GM19438 (cell line): ENCODE measurements around the gene SMTNL2.
"Not testable (repeated sequence)": the region's sequence is repeated elsewhere in the genome, so short reads cannot be mapped to it uniquely, and the experiment has no call there.

ENCODE experiments used
- ATAC-seq: cut with Tn5 transposase; IDR thresholded peaks from one replicate; pipeline ENCODE4 v1.9.1; 2021; ENCODE audit warnings: low read depth; ENCODE audit not compliant: unreplicated experiment

Gene SMTNL2

DNA sequence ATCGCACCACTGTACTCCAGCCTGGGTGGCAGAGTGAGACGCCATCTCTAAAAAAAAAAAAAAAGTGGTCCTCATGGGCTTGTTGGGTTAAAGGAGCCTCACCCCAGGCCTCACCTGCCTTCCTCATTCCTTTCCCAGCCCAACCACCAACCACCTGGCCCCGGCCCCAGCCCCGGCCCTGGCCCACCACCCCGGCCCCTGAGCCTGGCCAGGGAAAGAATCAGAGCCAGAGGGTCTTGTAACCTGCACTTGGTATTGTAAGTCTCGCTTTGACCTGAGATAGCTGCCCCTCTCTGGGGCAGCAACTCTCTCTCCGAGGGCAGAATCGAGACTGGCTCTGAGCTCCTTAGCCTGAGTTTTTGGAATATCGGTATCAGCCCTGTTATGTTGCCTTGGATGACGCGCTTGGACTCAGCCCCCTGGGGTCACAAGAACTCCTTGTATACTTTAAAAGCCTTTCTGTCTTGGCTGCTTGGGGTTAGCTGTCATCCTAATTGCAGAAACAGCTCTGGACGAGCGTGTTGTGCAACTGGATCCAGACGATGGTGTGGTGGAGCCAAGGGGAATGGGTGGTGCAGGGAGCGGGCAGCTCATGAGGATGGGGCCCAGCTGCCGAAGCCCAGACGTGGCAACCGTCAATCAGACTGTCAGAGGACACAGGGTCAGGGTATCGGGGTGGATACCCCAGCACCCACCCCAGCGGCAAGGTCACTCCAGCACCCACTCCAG lies 14.6 kb downstream of the SMTNL2 start:
- no peak for ATAC-seq

- ATAC-seq = no peak
Measured at GRCh38 chr17:4599505-4600281, 15.4 kb downstream of the SMTNL2 start.

DNA sequence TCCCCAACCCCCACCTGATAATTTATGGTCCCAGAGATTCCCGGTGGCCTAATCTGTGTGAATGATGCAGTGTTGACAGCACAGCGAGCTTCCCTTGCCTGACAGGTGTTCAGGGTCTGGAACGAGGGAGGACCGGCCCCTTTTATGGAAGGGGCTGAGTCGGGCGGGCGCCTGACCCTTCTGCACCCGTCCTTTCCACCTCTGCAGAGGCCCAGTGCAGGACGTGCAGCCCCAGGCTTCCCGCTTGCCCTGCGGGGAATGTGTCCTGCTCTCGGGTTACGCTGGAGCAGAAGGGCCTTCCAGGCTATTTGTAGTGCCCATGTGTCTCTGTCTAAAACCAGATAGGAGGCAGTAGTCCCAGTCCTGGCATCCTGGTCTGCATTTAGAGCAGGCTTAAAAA lies 16.2 kb downstream of the SMTNL2 start:
- ATAC-seq = no peak

DNA sequence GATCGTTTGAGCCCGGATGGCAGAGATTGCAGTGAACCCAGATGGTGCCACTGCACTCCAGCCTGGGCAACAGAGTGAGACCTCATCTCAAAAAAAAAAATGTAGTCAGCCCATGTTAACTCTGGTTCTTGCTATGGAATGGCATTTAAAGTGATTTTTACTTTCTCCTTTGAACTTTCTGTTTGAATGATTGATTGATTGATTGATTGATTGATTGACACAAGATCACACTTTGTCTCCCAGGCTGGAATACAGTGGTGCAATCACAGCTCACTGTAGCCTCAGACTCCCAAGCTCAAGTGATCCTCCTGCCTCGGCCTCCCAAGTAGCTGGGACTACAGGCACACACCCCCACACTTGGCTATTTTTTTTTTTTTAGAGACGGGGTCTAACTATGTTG lies 17.0 kb downstream of the SMTNL2 start:
- no peak for ATAC-seq

DNA sequence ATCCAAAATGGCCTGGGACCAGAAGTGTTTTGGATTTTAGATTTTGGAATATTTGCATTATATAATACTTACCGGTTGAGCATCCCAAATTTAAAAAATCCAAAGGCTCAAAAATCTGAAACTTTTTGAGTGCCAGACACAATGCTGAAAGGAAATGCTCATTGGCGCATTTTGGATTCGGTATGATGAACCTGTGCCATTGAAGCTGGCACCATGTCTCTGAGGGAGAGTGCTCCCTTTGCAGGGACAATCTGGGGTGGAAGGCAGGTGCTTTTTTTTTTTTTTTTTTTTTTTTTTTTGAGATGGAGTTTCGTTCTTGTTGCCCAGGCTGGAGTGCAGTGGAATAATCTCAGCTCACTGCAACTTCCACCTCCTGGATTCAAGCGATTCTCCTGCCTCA lies 17.7 kb downstream of the SMTNL2 start:
- no peak for ATAC-seq

DNA sequence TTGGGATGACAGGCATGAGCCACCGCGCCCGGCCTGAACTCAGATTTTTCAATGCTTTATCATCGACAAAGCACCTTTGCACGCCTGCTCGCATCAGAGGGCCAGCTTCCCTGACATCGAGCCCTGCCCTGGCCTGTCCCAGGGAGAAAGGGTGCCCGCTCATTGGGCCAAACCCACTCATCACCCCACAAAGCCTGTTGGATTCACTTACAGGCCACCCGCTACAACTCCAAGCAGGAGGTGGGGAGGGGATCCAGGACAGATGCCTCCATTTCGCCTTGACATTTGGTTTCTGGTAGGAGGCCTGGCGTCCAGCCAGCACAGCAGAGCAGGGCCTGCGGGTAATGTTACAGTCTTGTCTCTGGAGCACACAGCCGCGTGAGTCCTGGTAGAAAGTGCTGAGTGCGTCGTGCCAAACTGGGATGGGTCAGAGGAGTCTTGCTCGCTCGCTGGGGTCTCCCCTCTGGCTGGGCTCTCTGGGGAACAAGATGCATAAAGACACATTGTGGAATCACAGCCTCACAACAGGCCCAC lies 19.8 kb downstream of the SMTNL2 start:
- ATAC-seq = no peak

DNA sequence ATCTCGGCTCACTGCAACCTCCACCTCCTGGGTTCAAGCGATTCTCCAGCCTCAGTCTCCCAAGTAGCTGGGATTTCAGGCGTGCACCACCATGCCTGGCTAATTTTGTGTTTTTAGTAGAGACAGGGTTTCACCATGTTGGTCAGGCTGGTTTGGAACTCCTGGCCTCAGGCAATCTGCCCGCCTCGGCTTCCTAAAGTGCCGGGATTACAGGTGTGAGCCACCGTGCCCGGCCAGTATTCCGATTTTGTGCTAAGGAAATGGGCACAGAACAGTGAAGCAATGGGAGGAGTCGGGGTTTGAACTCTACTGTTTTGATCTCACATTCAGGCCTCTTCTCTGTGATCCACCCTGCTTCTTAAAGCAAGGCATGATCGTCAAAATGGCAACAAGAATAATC lies 20.4 kb downstream of the SMTNL2 start:
- not testable (repeated sequence) for ATAC-seq

DNA sequence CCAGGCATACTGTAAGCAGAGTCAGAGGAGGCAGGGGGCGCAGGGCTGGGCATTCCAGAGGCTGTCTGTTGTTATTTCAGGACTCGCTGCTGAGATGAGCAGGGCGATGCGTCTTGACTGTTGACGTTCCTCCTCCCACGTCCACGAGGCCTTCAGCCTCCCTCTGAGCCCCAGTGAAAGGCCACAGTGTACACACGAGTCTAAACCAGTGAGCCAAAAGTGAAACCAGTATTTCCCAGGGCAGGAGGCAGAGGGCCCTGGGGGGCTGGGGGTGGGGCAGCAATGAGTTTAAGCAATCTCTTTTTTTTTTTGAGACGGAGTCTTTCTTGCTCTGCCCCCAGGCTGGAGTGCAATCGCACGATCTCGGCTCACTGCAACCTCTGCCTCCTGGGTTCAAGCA lies 21.5 kb downstream of the SMTNL2 start:
- ATAC-seq = no peak

GRCh38 chr17:4607261-4607741 lies 23.0 kb downstream of the SMTNL2 start:
- no peak for ATAC-seq

DNA sequence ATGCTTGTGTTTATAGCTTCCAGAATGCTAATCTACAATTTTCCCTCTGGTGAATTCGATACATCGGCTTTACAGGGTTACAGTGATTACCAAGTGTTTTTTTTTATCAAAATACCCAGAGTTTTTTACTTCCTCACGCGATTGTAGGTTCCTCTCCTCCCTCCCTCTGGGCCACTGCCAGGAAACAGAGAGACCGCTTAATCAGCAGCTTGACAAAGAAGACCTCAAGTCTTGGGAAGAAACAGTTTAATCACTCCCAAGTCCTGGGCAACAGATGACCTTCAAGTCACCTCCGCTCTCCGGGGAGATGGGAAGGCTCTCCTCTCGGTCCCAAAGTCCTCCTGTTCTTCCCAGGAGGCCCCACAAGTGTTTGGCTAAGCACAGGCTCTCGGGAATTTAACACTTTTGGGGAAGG lies 23.5 kb downstream of the SMTNL2 start:
- no peak for ATAC-seq

- ATAC-seq = no peak
Measured at GRCh38 chr17:4609761-4610160, 25.4 kb downstream of the SMTNL2 start.

DNA sequence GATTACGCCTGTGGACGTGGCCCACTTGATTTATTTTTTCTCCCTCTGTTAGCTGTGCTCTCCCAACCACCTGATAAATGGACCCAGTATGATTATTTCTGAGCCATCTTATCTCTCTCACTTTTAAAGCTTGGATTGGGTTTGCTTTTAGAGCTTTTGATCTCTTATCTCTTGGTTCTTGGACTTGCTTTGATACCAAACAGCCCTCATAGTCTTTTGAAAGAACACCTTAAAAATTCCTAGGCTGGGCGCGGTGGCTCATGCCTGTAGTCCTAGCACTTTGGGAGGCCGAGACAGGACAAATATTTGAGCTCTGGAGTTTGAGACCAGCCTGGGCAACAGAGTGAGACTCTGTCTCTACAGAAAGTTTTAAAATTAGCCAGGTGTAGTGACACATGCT lies 25.8 kb downstream of the SMTNL2 start:
- no peak for ATAC-seq

- ATAC-seq = no peak
Measured at GRCh38 chr17:4610656-4611055, 26.3 kb downstream of the SMTNL2 start.

DNA sequence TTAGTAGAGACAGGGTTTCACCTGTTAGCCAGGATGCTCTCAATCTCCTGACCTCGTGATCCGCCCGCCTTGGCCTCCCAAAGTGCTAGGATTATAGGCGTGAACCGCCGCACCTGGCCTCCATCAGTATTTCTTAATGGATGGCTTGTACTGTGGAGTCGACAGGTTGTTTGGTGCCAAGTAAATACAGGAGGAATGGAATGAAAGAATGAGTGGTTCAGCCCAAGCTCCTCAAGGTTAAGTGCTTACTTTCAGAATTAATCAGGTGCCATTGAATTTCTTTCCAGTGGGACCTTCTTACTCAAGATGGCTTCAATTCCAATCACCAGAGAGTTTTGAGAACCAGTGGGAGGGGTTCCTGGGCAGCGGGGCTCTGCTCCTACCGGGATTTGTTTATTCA lies 32.1 kb downstream of the SMTNL2 start:
- no peak for ATAC-seq

- no peak for ATAC-seq
Measured at GRCh38 chr17:4617090-4617489, 32.8 kb downstream of the SMTNL2 start.

DNA sequence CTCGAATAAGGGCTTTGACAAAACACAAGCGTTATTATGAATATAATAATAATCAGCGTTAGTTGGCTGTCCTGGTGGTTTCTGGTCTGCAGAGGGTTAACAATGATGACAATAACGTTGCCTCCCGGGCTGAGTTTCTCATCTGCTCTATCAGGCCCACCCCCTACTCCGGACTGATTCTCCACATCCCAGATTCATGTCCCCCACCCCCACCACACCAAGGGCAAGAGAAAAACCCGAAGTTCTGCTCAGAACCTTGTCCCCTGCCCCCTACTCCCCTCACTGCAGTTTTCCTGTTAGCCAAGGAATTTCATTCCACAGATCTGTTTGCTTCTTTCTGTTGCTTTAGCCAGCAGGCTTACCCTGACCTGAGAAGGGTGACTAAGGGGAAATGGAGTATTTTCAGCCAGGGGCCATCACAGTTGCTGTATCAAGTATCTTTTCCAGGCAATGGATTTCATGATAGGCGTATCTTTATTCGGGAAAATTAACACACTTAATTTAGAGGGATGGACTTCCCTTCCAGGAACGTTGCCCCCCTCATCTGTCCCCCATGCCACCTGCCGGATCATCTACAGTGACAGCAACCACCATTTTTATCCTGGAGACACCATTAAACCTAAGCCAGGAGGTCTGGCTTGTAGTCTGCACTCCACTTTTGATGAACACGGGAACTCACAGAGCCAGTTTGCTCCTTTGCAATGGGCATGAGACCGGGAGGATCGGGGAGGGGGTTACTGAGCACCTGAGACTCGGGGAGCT lies 33.4 kb downstream of the SMTNL2 start:
- no peak for ATAC-seq

- no peak for ATAC-seq
Measured at GRCh38 chr17:4620531-4621101, 36.3 kb downstream of the SMTNL2 start.

DNA sequence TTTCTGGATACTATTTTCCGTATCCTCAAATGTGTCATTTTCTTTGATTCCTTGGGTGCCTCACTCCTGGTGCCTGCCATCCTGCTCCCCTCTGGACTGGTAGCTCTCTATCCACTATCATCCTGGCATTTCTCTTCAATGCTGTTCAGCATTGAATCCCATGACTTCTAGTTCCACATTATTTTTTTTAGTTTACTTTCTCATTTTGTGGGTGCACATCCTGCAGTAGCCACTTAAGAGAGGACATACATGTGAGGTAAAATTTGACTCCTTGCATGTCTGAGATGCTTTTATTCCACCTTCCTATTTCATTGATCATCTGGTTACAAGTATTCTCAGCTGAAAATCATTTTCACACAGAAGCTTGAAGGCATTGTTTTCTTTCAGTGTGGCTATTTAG lies 38.0 kb downstream of the SMTNL2 start:
- no peak for ATAC-seq

- ATAC-seq = no peak
Measured at GRCh38 chr17:4623249-4623648, 38.9 kb downstream of the SMTNL2 start.

DNA sequence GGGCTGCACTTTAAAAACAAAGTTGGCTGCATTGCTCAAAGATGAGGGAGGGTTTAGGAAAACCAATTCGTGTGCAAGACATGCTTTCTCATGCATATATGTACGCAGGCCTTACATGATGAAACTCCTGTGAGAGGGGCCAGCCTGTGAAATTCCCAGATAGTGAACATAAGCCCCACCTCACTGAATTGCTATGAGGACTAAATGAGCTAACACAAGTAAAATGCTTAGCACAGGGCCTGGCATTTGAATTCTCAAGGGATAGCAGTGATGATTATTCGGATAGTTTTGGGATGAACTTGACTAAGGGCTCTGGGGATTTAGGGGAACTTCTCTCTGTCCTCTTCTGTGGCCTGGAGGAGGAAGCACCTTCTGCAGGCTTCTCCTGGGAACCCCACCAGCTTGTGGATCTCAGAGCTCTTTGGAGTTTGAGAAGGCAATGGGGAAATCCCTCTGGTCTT lies 40.2 kb downstream of the SMTNL2 start:
- ATAC-seq = not testable (repeated sequence)
